DND-41 (cell line): ENCODE measurements around the gene PPARA.

Experiments used
- EZH2 ChIP-seq: IDR thresholded peaks from 3 replicates; pipeline ENCODE4 v1.6.1; 2012; ENCODE audit warnings: borderline replicate concordance, low read depth, mild to moderate bottlenecking, moderate library complexity, low read length, inconsistent platforms; ENCODE audit not compliant: severe bottlenecking
- TF ChIP-seq, protein P1 (sequence below): IDR thresholded peaks from 2 replicates; pipeline ENCODE4 v1.5.1; 2012; ENCODE audit warnings: borderline replicate concordance, low read length, moderate library complexity, mild to moderate bottlenecking; ENCODE audit not compliant: poor library complexity, severe bottlenecking; ENCODE audit errors: extremely low read depth

DNA sequence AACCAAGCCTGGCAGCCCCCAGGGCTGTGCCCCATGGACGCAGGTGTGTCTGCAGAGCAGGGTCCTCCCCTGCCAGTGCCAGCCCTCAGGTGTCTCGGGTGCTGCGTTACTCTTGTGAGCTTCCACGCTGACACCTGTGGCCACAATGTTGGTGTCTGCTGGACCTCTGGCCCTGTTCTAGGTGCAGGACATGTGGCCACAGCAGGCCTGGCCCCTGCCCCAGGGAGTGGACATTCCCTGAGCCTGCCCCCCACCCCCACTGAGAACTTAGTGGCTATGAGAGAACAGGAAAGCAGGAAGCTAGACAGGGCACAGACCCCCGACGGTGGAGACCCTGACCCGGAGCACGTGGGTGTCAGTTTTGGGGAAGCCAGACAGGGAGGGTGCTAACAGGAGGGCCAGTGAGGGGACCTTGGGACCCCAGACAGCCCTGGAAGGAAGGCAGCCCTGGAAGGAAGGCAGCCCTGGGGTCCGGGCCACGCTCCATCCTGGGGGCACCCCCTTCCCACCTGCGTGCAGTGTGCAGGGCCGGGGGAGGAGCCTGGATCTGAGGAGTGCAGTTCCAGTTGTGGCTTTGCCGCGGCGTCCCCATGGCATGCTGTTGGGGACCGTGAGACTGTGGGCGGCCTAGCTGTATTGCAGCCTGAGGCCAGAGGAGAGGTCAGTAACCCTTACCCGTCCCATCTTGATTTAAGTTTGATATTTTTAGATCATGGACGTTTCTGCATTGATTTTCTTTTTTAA is 43.9 kb upstream of the PPARA start:
- TF ChIP-seq, protein P1, sequence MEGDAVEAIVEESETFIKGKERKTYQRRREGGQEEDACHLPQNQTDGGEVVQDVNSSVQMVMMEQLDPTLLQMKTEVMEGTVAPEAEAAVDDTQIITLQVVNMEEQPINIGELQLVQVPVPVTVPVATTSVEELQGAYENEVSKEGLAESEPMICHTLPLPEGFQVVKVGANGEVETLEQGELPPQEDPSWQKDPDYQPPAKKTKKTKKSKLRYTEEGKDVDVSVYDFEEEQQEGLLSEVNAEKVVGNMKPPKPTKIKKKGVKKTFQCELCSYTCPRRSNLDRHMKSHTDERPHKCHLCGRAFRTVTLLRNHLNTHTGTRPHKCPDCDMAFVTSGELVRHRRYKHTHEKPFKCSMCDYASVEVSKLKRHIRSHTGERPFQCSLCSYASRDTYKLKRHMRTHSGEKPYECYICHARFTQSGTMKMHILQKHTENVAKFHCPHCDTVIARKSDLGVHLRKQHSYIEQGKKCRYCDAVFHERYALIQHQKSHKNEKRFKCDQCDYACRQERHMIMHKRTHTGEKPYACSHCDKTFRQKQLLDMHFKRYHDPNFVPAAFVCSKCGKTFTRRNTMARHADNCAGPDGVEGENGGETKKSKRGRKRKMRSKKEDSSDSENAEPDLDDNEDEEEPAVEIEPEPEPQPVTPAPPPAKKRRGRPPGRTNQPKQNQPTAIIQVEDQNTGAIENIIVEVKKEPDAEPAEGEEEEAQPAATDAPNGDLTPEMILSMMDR = no peak
- TF ChIP-seq EZH2 = no peak
